Stimulated activated CD4-positive, alpha-beta T cell treated with anti-CD3 and anti-CD28 coated beads, Interleukin-1b, Interleukin-23, amount 100 ng/mL, for 24 hours (primary cell): Measurements from ENCODE around the gene EHD3.

Source experiments
- DNase-seq, 4 experiments: peaks; one replicate each; pipeline ENCODE4 v3.0.0-alpha.2; 2020; ENCODE audit warnings: low read depth in 4 of 4, low spot score in 1 of 4

The EHD3 gene

DNA sequence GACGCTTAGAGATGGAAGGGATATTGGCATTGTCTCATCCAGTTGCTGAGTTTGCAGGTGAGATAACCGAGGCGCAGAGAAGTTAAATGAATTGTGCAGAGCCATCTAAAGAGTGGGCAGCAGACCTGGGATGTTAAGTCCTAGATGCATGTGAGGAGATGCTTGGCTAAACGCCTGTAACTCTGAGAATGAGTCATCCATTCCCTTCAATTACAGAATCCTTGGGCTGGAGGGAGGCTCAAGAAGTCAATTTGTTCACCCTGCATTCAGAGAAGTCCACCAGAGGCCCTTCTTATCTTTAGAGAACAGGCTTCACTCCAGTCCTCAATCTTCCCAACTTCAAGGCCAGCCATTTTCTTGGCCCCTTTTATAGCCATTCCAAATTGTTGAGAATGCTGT is 1.6 kb downstream of the EHD3 start:
- DNase-seq = no peak

DNA sequence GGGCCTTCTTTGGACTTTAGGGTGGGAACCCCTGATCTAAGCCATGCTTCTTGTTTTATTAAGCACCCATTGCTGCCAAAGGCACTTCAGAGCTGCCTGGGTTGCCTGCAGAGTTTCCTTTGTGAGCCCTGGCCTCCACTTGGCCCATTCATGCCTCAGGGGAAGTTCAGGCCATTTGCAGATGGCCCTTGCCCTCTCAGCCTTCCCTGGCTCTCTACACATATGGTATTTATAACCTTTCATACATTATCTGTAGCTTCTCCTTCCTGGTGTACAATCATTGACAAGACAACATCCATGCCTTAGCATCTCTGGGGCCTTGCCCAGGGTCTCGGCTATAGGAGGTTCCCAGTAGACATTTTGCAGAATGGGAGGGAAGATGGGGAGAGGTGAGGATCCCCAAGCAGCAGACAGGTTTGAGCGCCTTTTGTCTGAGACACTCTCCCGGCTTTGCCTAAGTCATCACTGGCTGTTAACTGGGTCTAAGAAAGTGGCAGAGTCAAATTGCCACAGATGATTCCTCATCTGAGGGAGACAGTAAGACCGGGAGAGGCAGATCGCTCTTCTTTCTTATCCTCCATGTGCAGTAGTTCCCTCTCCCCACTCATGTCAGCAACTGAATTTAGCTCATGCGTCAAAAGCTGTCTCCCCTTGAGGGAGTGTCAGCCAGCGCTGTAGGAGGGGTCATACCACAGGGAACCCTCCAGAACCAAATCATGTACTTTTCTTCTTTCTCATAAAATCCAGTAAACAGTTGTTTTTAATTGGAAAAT is 2.7 kb downstream of the EHD3 start:
- no peak for DNase-seq

DNA sequence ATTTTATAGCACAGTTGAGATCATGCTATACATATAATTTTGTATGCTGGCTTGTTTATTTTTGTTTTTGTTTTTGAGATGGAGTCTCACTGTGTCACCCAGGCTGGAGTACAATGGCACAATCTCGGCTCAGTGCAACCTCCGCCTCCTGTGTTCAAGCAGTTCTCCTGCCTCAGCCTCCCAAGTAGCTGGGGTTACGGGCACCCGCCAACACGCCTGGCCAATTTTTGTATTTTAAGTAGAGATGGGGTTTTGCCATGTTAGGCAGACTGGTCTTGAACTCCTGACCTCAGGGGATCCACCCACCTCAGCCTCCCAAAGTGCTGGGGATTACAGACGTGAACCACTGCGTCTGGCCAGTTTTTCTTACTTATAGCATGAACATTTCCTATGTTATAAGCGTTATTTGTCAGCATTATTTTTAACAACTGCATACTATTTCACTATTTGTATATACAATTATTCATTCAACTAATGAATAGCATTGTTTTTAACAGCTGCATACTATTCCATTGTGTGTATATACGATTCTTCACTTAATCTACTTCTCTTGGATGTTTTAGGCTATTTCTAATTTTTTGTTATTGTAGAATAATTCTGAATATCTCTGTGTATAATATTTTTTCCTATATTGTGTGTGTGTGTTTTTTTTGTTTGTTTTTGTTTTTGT is 3.5 kb downstream of the EHD3 start:
- no peak for DNase-seq

DNA sequence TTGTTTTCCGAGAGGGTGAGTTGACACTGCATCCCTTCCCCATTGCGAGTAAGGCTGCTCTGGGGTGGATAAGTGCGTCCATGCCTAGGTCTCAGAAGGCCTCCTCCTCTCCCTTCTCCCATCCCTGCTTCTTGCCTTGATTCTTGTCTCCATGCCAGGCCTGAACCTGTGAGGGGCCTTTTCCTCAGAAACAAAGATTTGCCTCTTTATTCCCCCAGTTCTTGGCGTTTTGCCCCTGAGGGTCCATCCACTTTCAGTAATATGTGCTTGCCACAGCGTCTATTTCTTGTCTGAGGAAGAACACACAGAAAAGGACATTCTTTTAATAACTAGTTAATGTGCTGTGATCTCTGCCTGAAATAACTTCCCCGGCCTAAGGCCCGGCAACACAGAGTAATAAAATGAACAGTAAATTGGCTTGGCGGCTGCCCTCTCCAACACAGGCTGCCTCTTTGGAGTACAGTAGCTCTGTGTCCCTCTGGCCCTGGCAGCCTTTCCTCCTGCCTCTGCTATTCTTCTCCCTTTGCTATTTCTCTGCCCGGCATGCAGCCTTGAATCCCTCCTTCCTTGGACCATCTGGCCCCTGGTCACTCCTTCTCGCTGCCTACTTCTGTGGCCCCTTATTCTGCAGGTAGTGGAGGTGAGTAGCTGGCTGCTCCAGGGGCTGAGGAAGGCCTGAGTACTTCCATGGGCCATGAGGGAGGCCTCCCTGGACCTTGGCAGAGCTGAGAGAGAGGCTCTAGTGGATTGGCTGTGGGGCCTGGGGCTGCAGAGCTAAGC is 4.4 kb downstream of the EHD3 start:
- DNase-seq = no peak

DNA sequence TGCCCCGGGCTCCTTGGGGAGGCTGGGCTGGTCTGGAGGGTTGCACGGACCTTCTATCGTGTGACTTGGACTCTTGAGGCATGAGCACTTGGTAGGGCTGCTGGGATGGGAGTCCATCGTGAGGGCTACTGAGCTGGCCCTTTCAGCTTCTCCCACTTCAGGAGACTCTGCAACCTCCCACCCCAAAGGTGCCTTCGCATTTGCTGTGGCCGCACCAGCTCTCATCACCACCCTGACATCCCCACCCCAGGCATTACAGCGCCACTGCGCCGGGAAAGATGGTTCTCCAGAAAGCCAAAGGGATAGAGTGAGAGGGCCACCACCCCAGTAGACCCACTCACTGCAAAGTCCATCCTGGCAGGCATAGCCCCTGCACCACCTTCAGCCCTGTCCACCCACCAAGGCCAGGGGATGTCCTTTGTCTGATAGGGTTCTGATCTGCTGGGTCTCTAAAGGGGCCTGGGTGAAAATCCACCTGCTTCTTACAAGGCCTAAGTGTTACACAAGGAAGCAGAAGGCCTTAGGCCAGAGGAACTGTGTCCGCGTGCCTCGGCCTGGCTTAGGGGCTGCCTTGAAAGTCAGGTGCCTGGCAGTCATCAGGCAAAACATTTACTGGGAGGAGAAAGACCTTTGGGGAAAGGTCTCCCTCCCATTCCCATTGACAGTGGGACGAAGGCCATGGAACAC is 5.1 kb downstream of the EHD3 start:
- no peak for DNase-seq

DNA sequence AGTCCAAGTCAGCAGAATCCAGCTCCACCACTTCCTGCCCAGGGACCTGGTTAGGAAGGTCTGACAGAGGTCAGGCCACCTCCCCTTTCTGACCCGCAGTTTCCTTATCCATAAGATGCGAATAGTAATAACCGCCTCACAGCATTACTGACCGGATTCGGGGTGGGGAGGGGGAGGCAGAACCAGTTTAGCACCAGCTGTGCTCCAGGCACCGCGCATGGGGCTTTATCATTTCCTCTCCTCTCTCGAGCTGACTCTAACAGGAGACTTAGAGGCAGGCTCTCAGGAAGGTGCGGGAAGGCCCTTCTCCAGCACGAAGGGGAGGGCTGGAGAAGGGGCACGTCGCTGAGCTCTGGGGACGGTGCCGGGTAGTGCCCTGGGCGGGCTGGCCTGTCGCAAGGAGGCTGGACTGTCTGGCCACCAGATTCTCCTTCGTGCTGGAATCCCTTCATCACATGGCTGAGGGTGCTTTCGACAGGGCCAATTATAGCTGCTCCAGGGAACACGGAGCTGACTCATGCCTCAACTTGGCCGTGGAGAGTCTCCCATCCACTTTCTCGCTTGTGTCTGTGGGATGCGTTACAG is 5.7 kb downstream of the EHD3 start:
- DNase-seq = no peak

DNA sequence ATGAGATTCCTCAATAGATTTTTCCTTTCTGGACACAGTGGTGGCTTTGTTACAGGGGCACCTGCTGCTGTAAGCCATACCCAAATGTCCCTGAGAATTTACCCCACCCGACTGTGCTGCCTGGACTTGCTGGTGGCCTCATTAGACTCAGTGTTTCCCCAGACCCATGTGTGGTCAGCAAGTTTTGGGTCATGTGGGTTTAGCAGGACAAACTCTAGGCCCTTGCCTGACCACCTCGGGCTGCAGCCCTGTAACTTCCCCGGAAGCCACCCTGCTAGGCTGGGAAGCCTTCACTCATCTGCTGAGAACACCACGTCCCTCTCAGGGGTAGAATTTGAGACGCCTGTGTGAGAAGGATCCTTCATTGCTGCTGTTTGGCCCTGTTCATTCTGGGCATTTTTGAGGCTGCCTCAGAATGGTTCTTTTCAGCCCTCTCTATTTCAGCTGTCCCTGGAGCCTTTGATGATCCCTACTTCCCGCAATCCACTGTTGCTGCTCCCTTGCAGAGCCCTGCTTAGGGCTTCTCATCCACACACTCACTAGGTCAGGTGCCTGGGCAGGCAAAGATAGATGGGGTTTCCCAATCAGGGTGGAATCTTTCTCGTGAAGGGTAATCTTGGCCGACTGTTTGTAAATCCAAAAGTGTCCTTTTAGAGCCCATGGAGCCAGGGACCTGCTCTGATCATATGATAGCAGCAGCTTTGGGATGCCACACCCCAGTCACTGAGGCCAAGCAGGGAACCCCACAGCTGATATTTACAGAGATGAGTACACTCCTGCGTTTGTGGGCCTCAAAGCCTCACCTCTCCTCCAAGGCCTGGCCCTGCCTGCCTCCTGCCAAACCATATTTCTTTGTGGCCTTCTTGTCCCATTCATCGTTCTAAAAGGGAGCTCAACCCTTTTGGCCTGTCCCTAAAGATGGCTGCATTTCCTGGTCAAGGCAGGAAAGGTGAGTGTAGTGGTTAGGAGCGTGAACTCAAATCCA is 6.7 kb downstream of the EHD3 start:
- DNase-seq = no peak

DNA sequence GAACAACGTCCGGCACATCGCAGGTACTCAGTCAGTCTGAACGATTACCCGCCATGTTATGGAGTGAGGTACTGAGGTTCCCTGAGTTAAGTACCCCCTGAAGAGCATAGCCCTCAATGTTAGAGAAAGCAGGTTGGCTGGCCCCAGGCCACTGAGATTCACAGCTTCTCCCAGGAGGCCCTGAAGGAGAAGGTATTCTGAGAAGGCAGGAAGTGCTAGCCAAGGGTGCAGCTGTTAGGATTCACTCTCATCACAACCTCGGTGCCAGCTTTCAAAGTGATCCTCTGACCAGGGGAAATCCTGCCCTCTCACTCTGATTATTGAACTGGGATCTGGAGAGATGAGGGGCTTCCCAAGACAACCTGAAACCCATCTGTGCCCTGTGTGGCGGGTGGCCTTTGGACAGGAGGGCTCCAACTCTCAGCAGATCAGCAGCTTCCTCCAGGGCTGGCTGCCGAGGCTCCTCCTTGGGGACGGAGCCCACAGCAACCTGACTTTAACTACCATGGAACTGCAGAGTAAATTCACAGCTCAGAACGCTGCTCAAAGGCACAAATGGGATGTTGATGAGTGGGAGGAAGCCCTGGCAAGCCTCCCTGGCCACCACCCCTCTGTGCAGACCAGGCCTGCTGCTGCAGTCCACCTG is 7.8 kb downstream of the EHD3 start:
- no peak for DNase-seq

DNA sequence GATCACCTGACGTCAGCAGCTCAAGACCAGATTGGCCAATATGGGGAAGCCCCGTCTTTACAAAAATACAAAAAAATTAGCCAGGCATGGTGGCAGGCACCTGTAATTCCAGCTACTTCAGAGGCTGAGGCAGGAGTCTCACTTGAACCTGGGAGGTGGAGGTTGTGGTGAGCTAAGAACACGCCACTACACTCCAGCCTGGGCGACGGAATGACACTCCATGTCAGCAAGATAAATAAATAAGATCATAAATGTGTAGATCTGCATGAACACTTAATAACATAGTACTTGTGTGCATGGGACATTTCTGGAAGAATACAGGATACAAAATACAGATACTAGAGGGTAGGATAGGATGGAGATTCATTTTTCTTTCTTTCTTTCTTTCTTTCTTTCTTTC is 9.1 kb downstream of the EHD3 start:
- DNase-seq = no peak

DNA sequence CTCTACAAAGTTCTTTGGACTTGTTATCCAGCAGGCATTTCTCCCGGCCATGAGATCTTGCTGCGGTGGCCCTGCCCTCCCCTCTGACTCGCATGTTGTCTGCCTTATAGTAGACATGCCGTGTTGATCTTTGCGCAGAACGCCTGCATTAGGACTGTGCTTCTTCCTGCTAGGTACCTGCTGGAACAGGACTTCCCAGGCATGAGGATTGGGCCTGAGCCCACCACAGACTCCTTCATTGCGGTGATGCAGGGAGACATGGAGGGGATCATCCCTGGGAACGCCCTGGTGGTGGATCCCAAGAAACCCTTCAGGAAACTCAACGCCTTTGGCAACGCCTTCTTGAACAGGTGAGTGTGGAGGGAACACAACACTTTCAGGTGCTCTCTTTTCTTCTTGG is 10.1 kb downstream of the EHD3 start:
- no peak for DNase-seq

DNA sequence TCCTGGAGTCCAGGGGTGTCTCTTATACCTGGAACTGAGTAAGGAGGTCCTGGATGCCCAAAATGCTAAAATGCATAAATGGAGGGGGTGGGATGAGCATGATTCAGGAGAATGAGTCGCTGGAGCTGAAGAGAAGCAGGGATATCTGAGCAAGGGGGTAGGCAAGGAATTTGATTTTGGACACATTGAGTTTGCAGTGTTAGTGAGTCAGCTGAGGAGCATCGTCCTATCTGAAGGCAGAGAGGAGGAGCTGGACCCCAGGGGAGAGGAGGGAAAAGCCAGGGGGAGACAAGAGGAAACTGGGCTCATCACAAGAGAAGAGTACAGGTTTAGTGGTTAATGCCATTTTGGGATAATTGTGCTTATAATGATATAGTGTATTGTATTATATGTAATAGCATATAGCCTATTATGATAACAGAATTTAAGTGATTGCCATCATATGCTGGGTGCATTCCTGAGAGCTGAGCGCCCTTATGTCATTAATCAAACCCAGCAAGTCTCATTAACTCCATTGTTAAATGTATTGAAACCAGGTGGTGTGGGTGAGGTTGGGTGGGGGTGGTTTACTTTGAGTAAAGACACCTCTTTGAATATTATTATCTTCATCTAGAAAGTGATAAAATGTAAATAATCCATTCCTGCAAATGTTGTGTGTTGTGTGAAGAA is 12.4 kb downstream of the EHD3 start:
- DNase-seq = no peak

DNA sequence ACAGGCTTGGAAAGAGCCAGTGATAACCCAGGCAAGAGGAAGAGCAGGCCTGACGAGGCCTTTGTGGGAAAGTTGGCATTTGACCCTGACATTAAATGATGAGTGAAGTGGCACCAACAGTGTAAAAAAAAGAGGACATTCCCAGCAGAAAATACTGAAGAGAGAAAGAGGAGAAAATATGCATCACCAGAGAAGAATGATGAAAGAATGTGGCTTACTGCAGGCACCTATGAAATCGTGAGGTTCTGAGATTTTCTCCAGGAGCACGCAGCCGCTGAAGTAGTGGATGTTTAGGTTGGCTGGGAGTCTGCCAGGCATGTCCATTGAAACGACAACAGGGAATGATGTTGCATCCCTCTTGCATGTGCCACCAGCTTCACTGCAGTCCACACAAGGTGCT is 13.8 kb downstream of the EHD3 start:
- DNase-seq = no peak

DNA sequence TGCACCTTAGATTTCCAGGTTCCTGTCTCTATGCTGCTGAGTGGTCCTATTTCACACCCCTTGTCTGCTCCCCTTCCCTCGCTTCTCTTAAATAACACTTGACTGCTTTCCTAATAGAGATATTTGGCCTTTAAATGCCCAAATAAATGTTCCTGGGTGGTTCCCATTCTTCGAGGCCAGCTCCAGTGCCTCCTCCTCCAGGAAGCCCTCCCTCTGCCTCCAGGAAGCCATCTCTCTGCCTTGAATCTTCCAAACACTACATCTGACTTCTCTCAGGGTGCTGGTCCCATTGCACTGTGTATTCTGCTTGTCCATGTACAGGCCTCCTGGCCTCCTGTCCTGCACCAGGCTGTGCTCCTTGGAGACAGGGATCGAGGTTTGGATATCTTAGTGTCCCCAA is 14.2 kb downstream of the EHD3 start:
- no peak for DNase-seq

DNA sequence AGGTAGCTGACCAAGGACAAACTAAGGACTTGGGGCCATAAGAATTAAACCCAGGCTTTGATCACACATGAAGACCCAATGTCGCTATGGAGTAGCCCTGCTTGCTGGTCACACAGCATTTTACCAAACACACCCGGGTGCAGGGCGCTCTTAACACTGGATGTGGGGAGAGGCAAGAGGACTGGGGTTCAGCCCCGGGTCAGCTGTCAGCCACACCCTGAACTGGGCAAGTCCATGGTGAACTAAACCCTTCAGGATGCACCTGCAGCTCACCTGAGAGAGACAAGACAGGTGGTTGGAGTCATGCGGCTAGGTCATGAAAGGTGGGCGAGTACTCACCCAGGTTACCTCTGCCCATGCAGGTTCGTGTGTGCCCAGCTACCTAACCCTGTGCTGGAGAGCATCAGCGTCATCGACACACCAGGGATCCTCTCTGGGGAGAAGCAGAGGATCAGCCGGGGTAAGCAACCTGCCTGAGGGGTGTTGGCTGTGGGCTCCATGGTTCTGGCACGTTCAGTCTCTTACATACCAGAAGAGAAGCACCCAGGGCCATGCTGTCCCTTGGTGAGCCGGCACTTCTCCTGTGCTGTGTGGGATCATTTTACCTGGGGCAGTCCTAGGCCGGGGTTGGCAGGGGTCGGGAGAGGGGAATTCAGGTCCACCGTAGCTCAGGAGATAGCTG is 15.2 kb downstream of the EHD3 start:
- no peak for DNase-seq

DNA sequence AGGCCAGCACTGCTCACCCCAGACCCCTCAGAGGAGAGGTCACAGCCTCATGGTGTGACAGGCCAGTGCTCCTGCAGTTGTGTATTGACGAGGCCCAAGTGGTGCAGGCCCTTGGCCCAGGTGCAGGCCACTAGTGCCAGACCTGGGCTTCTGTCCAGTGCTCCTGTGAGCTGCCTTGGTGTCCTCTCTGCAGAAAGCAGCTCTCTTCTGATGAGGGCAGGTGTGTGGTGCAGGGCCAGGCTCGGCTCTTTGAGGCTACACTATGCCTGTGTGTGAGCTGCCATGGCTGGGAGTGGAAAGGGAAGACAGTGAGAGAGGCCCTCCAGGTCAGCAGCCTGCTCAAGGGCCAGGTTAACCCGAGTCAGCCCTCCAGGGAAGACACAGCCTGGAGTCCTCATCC is 17.1 kb downstream of the EHD3 start:
- DNase-seq = no peak

DNA sequence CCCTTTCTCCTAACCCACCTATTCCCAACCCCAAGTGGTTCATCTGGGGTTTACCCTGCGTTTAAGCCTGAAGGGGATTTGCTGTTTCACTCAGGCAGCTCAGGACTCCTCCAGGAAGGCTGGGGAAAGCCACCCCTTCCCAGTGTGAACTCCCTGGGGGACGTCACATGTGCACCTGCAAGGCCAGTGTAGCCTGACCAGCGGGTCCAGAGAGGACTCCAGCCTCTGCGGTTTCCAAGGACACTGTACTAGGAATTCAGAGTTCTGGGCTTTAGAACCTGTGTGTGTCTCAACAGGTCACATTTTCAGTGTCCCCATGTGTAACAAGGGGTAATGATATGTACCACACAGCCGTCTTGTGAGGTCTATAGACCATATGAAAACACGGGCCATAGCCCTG is 17.9 kb downstream of the EHD3 start:
- no peak for DNase-seq

DNA sequence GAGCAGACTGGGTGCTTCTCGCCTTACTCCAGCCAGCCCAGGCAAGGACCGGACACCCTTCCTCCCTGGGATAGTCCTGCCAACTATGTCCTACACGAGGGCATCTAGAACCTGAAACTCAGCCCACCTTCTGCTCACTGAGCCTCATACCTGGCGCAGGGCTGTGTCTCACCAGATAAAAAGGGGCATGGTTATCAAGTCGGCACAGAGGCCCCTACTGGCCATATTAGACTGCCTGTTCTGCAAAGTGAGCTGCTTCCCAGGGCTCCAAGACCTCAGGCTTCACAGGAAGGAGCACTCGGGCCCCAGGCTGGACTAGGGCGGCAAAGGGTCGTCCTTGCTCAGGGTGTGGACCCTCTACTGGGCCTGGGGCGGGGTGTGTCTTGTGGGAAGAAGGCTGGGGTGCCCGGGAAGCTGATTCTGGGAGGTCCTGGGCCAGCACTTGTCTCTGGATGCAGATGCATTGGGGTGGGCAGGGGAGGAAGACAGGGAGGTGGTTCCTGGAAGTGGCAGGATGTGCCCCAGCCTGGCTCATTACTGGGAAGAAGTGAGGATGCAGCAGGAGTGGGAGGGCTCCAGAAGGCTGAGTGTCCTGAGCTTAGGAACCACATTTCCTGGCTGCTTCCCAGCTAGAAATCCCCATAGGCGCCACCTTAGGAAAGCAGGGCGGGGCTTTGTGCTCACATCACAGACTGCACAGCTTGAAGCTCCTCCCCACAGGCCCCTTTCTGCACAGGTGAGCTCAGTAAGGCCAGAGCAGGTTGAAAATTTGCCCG is 19.6 kb downstream of the EHD3 start:
- DNase-seq = no peak
